H9 (cell line): ENCODE data around the gene DCTN2. TPM values are rescaled to one million over a fixed set of nuclear protein-coding genes. Genes with fewer than 3 reads are reported as not detected.

ENCODE experiments used
- DNase-seq: peaks from one replicate; pipeline ENCODE4 v3.0.0-alpha.2; 2017
- H2AFZ ChIP-seq: one replicate; pipeline ENCODE4 v1.6.1; 2013; ENCODE audit warnings: mild to moderate bottlenecking, low read length, control low read depth, moderate library complexity
- H2AK5ac ChIP-seq: 2 replicates; pipeline ENCODE4 v1.6.1; 2013; ENCODE audit warnings: low read length, control low read depth, mixed read lengths; ENCODE audit not compliant: insufficient read length
- H2BK120ac ChIP-seq: one replicate; pipeline ENCODE4 v1.6.1; 2013; ENCODE audit warnings: low read depth, mild to moderate bottlenecking, low read length, control low read depth, inconsistent platforms; ENCODE audit not compliant: poor library complexity, severe bottlenecking
- H2BK12ac ChIP-seq: 2 replicates; pipeline ENCODE4 v1.6.1; 2013; ENCODE audit warnings: low read length, control low read depth, mixed read lengths, low read depth; ENCODE audit not compliant: insufficient read length
- H2BK15ac ChIP-seq: 2 replicates; pipeline ENCODE4 v1.6.1; 2013; ENCODE audit warnings: low read depth, low read length, control low read depth
- H2BK20ac ChIP-seq: one replicate; pipeline ENCODE4 v1.6.1; 2013; ENCODE audit warnings: low read depth, mild to moderate bottlenecking, low read length, control low read depth, inconsistent platforms; ENCODE audit not compliant: poor library complexity, severe bottlenecking
- H2BK5ac ChIP-seq: 2 replicates; pipeline ENCODE4 v1.6.1; 2013; ENCODE audit warnings: low read length, control low read depth, mixed read lengths; ENCODE audit not compliant: insufficient read length
- H3K14ac ChIP-seq: 2 replicates; pipeline ENCODE4 v1.6.1; 2013; ENCODE audit warnings: low read length, control low read depth; ENCODE audit not compliant: insufficient read depth
- H3K18ac ChIP-seq: 2 replicates; pipeline ENCODE4 v1.6.1; 2013; ENCODE audit warnings: low read depth, mild to moderate bottlenecking, mixed read lengths, low read length, control low read depth; ENCODE audit not compliant: insufficient read length
- H3K23ac ChIP-seq: 2 replicates; pipeline ENCODE4 v1.6.1; 2013; ENCODE audit warnings: low read length, control low read depth, mixed read lengths, low read depth; ENCODE audit not compliant: insufficient read length
- H3K23me2 ChIP-seq: 2 replicates; pipeline ENCODE4 v1.6.1; 2013; ENCODE audit warnings: low read depth, mild to moderate bottlenecking, mixed read lengths, low read length, control low read depth; ENCODE audit not compliant: insufficient read length, poor library complexity, severe bottlenecking
- H3K27ac ChIP-seq: 2 replicates; pipeline ENCODE4 v1.5.1; 2013; ENCODE audit warnings: low read length, control low read depth, mixed read lengths, low read depth; ENCODE audit not compliant: insufficient read length
- H3K27me3 ChIP-seq: 2 replicates; pipeline ENCODE4 v1.6.1; 2013; ENCODE audit warnings: low read length, control low read depth, inconsistent platforms; ENCODE audit not compliant: insufficient read depth
- H3K4ac ChIP-seq: 2 replicates; pipeline ENCODE4 v1.6.1; 2013; ENCODE audit warnings: low read depth, mild to moderate bottlenecking, control low read depth, inconsistent platforms, low read length, moderate library complexity
- H3K4me1 ChIP-seq: 2 replicates; pipeline ENCODE4 v1.6.1; 2013; ENCODE audit warnings: low read length, control low read depth, inconsistent platforms; ENCODE audit not compliant: insufficient read depth
- H3K4me2 ChIP-seq: 2 replicates; pipeline ENCODE4 v1.6.1; 2013; ENCODE audit warnings: low read length, control low read depth, mixed read lengths; ENCODE audit not compliant: insufficient read length, insufficient read depth
- H3K56ac ChIP-seq: 2 replicates; pipeline ENCODE4 v1.6.1; 2013; ENCODE audit warnings: low read depth, mild to moderate bottlenecking, mixed read lengths, low read length, control low read depth; ENCODE audit not compliant: insufficient read length
- H3K79me1 ChIP-seq: 2 replicates; pipeline ENCODE4 v1.6.1; 2013; ENCODE audit warnings: low read depth, mild to moderate bottlenecking, moderate library complexity, low read length, control low read depth, inconsistent platforms; ENCODE audit not compliant: insufficient read depth, poor library complexity, severe bottlenecking
- H3K79me2 ChIP-seq: 2 replicates; pipeline ENCODE4 v1.6.1; 2013; ENCODE audit warnings: low read length, control low read depth, inconsistent platforms; ENCODE audit not compliant: insufficient read depth
- H3K9ac ChIP-seq: 2 replicates; pipeline ENCODE4 v1.6.1; 2013; ENCODE audit warnings: low read length, control low read depth, mixed read lengths; ENCODE audit not compliant: insufficient read length; ENCODE audit errors: extremely low read depth
- H3K9me3 ChIP-seq: one replicate; pipeline ENCODE4 v1.6.1; 2013; ENCODE audit warnings: low read depth, low read length, inconsistent platforms; ENCODE audit not compliant: control insufficient read depth
- H3T11ph ChIP-seq: one replicate; pipeline ENCODE4 v1.6.1; 2013; ENCODE audit warnings: mild to moderate bottlenecking, low read length, control low read depth, inconsistent platforms
- H4K20me1 ChIP-seq: one replicate; pipeline ENCODE4 v1.6.1; 2013; ENCODE audit not compliant: control insufficient read depth, insufficient read length, insufficient read depth
- H4K5ac ChIP-seq: 2 replicates; pipeline ENCODE4 v1.6.1; 2013; ENCODE audit warnings: low read depth, mild to moderate bottlenecking, mixed read lengths, low read length, control low read depth; ENCODE audit not compliant: insufficient read length
- H4K8ac ChIP-seq: replicated peaks from 2 replicates; pipeline ENCODE4 v1.6.1; 2013; ENCODE audit warnings: low read length, control low read depth, mixed read lengths, low read depth; ENCODE audit not compliant: insufficient read length
- H4K91ac ChIP-seq: 2 replicates; pipeline ENCODE4 v1.6.1; 2013; ENCODE audit warnings: low read depth, mild to moderate bottlenecking, moderate library complexity, mixed read lengths, low read length, control low read depth; ENCODE audit not compliant: insufficient read length
- H3K27ac Mint-ChIP-seq, 3 experiments: 2 replicates in 2 of 3; 3 replicates in 1 of 3; pipeline ENCODE4 v1.8.0; 2020 to 2021; ENCODE audit warnings: mixed read lengths in 3 of 3, mild to moderate bottlenecking in 1 of 3, moderate library complexity in 1 of 3
- H3K27me3 Mint-ChIP-seq: 2 replicates; pipeline ENCODE4 v1.8.0; 2021; ENCODE audit warnings: low read depth, mild to moderate bottlenecking, moderate library complexity, mixed read lengths
- H3K36me3 Mint-ChIP-seq, 3 experiments: 2 replicates in 2 of 3; 3 replicates in 1 of 3; pipeline ENCODE4 v1.8.0; 2020 to 2021; ENCODE audit warnings: low read depth in 3 of 3, mixed read lengths in 3 of 3; ENCODE audit not compliant: insufficient read depth in 1 of 3
- H3K4me1 Mint-ChIP-seq, 2 experiments: 2 replicates each; pipeline ENCODE4 v1.8.0; 2020; ENCODE audit warnings: mixed read lengths in 2 of 2
- H3K4me3 Mint-ChIP-seq, 2 experiments: 2 replicates in 1 of 2; 3 replicates in 1 of 2; pipeline ENCODE4 v1.8.0; 2020 to 2021; ENCODE audit warnings: mild to moderate bottlenecking in 2 of 2, mixed read lengths in 2 of 2, moderate library complexity in 1 of 2
- H3K9me3 Mint-ChIP-seq, 2 experiments: 2 replicates in 1 of 2; 3 replicates in 1 of 2; pipeline ENCODE4 v1.8.0; 2020; ENCODE audit warnings: mild to moderate bottlenecking in 2 of 2, mixed read lengths in 2 of 2, moderate library complexity in 1 of 2
- WGBS: extraction: QIAGEN DNeasy Blood & Tissue Kit; methylation state at CpG from one replicate; pipeline ENCODE4 v1.1.7; 2013; ENCODE audit warnings: missing lambda C conversion rate, low lambda C conversion rate, mixed read lengths; ENCODE audit not compliant: insufficient read length; ENCODE audit errors: extremely low coverage; 5-methylcytosine and 5-hydroxymethylcytosine counted together
- total RNA-seq: library from RNA; stranded (reverse); gene quantifications from 2 replicates; pipeline ENCODE4 v1.2.1, GENCODE V29; 2021
- TF ChIP-seq, protein P1 (sequence below): fragments of 200-600 bp; sonication (generic); conservative IDR thresholded peaks from 3 replicates; pipeline ENCODE4 v1.8.0; 2021; ENCODE audit warnings: antibody characterized with exemption, mild to moderate bottlenecking

The DCTN2 gene
- total RNA-seq, 1 experiment from 2014 or later: 97.7 TPM

DNA sequence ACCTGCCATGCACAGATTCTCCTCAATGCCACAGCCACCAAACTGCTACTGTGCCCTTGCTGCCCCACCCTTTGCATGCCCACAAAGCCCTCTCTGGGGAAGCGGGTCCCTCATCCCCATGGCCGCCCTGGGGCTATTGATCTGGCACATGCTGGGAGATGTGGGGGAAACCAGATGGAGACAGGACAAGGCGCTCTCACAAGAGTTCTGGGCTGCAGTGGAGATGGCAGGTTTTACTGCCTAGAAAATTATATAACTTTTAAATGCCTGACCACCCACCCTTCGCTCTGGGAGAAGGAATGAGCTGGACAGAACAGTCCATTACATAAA lies 33.4 kb upstream of the DCTN2 start:
- H3K9me3 Mint-ChIP-seq: no peaks in the 10 kb centered on the region

More for the DNA sequence above, 33.4 kb upstream of the DCTN2 start:
- H3K9ac ChIP-seq: no peak overlapping the region
- H2BK120ac ChIP-seq: no peak overlapping the region
- peaks cover 0 to 2% of the 10 kb centered on the region in 2 experiments; a peak in 1 of 4 replicates for H3K4me1 Mint-ChIP-seq
- no peaks in the 10 kb centered on the region for H3K27me3 Mint-ChIP-seq
- WGBS: no CpG with 5 or more reads among the region's 4 CpGs
- no peaks in the 10 kb centered on the region for H4K20me1 ChIP-seq
- H2BK20ac ChIP-seq: no peak overlapping the region
- H3K14ac ChIP-seq: no peak overlapping the region
- peaks cover 34 to 76% (median 62%) of the 10 kb centered on the region in 3 experiments for H3K36me3 Mint-ChIP-seq
- H3K4me2 ChIP-seq: no peak overlapping the region
- H3K56ac ChIP-seq: no peak overlapping the region
- no peak overlapping the region for H2AFZ ChIP-seq
- H4K91ac ChIP-seq: no peak overlapping the region
- H4K5ac ChIP-seq: no peak overlapping the region
- no peak for DNase-seq
- no peak overlapping the region for H3K23ac ChIP-seq
- no peak overlapping the region for H2BK15ac ChIP-seq
- TF ChIP-seq, protein P1, sequence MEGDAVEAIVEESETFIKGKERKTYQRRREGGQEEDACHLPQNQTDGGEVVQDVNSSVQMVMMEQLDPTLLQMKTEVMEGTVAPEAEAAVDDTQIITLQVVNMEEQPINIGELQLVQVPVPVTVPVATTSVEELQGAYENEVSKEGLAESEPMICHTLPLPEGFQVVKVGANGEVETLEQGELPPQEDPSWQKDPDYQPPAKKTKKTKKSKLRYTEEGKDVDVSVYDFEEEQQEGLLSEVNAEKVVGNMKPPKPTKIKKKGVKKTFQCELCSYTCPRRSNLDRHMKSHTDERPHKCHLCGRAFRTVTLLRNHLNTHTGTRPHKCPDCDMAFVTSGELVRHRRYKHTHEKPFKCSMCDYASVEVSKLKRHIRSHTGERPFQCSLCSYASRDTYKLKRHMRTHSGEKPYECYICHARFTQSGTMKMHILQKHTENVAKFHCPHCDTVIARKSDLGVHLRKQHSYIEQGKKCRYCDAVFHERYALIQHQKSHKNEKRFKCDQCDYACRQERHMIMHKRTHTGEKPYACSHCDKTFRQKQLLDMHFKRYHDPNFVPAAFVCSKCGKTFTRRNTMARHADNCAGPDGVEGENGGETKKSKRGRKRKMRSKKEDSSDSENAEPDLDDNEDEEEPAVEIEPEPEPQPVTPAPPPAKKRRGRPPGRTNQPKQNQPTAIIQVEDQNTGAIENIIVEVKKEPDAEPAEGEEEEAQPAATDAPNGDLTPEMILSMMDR: no peak
- no peak overlapping the region for H3K4me3 Mint-ChIP-seq
- no peak overlapping the region for H3K18ac ChIP-seq
- H3K79me1 ChIP-seq: no peaks in the 10 kb centered on the region
- no peak overlapping the region for H2BK5ac ChIP-seq
- no peaks in the 10 kb centered on the region for H3K4me1 ChIP-seq
- H4K8ac ChIP-seq: no peak overlapping the region
- no peak overlapping the region for H3K4ac ChIP-seq
- H2AK5ac ChIP-seq: no peak overlapping the region
- no peaks in the 10 kb centered on the region for H3K23me2 ChIP-seq
- peak overlapping the region in 1 of 3 experiments; percentile 85; a peak in 1 of 7 replicates for H3K27ac Mint-ChIP-seq
- H3K79me2 ChIP-seq: 0 out of 2 replicates have a peak, but pooled peaks cover 2% of the 10 kb centered on the region
- H3K27ac ChIP-seq: no peak overlapping the region
- no peaks in the 10 kb centered on the region for H3K27me3 ChIP-seq
- H3K9me3 ChIP-seq: no peaks in the 10 kb centered on the region
- H3T11ph ChIP-seq: no peak overlapping the region
- no peak overlapping the region for H2BK12ac ChIP-seq
